DOHH2 (cell line): ENCODE data around the gene OPN1MW3.
"Not testable (repeated sequence)": the region's sequence is repeated elsewhere in the genome, so short reads cannot be mapped to it uniquely, and the experiment has no call there.

ENCODE experiments used
- H3F3A ChIP-seq: fragments of 200-600 bp; sonication (generic), shearing (Covaris generic); 2 replicates; pipeline ENCODE4 v1.6.0; 2016; ENCODE audit warnings: antibody characterized with exemption, mild to moderate bottlenecking; ENCODE audit not compliant: control insufficient read depth, insufficient read depth
- H3K27ac ChIP-seq: fragments of 200-600 bp; sonication (generic); 2 replicates; pipeline ENCODE4 v1.5.1; 2014; ENCODE audit warnings: low read depth, mild to moderate bottlenecking, low read length, moderate library complexity
- H3K27me3 ChIP-seq: fragments of 200-600 bp; sonication (generic); 2 replicates; pipeline ENCODE4 v1.6.1; 2014; ENCODE audit warnings: mild to moderate bottlenecking, low read length, mixed read lengths; ENCODE audit not compliant: control insufficient read depth
- H3K36me3 ChIP-seq: fragments of 200-600 bp; sonication (generic); 2 replicates; pipeline ENCODE4 v1.6.1; 2014; ENCODE audit warnings: mild to moderate bottlenecking, low read length, moderate library complexity, mixed read lengths; ENCODE audit not compliant: control insufficient read depth
- H3K4me1 ChIP-seq: fragments of 200-600 bp; sonication (generic); 2 replicates; pipeline ENCODE4 v1.6.1; 2014; ENCODE audit warnings: mild to moderate bottlenecking, low read length, mixed read lengths; ENCODE audit not compliant: control insufficient read depth
- H3K4me2 ChIP-seq: fragments of 200-600 bp; sonication (generic); 2 replicates; pipeline ENCODE4 v1.6.0; 2014; ENCODE audit warnings: mild to moderate bottlenecking, low read length, moderate library complexity
- H3K4me3 ChIP-seq: fragments of 200-600 bp; sonication (generic); 2 replicates; pipeline ENCODE4 v1.5.1; 2014; ENCODE audit warnings: mild to moderate bottlenecking, low read length, mixed read lengths
- H3K79me2 ChIP-seq: fragments of 200-600 bp; sonication (generic); 2 replicates; pipeline ENCODE4 v1.6.1; 2014; ENCODE audit warnings: mild to moderate bottlenecking, low read length, mixed read lengths; ENCODE audit not compliant: control insufficient read depth
- H3K9me2 ChIP-seq: fragments of 200-600 bp; sonication (generic); replicated peaks from 2 replicates; pipeline ENCODE4 v1.6.1; 2014; ENCODE audit warnings: mild to moderate bottlenecking, low read length, mixed read lengths; ENCODE audit not compliant: control insufficient read depth
- H3K9me3 ChIP-seq: fragments of 200-600 bp; sonication (generic); 2 replicates; pipeline ENCODE4 v1.6.1; 2014; ENCODE audit warnings: antibody characterized with exemption, low read length, mixed read lengths; ENCODE audit not compliant: control insufficient read depth, insufficient read depth
- H4K20me1 ChIP-seq: fragments of 200-600 bp; sonication (generic); 2 replicates; pipeline ENCODE4 v1.6.0; 2014; ENCODE audit warnings: low read depth, mild to moderate bottlenecking, antibody characterized with exemption, low read length, moderate library complexity; ENCODE audit not compliant: control insufficient read depth, insufficient read depth
- CTCF ChIP-seq: fragments of 200-600 bp; sonication (generic); IDR thresholded peaks from one replicate; pipeline ENCODE4 v1.5.1; 2014; ENCODE audit warnings: antibody characterized with exemption, mild to moderate bottlenecking, low read depth, low read length; ENCODE audit not compliant: poor library complexity, severe bottlenecking
- EZH2phosphoT487 ChIP-seq: fragments of 200-600 bp; sonication (generic); IDR thresholded peaks from 2 replicates; pipeline ENCODE4 v1.6.1; 2017; ENCODE audit warnings: borderline replicate concordance, mild to moderate bottlenecking, antibody characterized with exemption, low read length, moderate library complexity, mixed read lengths

The OPN1MW3 gene

GRCh38 chrX:154284489-154285338, 27.3 kb downstream of the OPN1MW3 start:
- not testable (repeated sequence) for H4K20me1 ChIP-seq, H3K79me2 ChIP-seq, H3K9me3 ChIP-seq, H3K9me2 ChIP-seq, H3K4me3 ChIP-seq, H3K27me3 ChIP-seq, H3F3A ChIP-seq, H3K4me1 ChIP-seq, H3K27ac ChIP-seq, H3K36me3 ChIP-seq, H3K4me2 ChIP-seq

GRCh38 chrX:154286406-154286805, 29.0 kb downstream of the OPN1MW3 start:
- H4K20me1 ChIP-seq, H3K9me2 ChIP-seq, H3K79me2 ChIP-seq, H3K27ac ChIP-seq, H3K4me3 ChIP-seq, H3K36me3 ChIP-seq, H3F3A ChIP-seq, H3K4me2 ChIP-seq, H3K4me1 ChIP-seq, H3K27me3 ChIP-seq, H3K9me3 ChIP-seq: not testable (repeated sequence)

GRCh38 chrX:154294791-154295574, 37.6 kb downstream of the OPN1MW3 start, which contains the start of gene TEX28:
TSS of gene TEX28 (minus strand) at chrX:154295124. CDS start at chrX:154292117, 3,007 bp downstream.
- Histone ChIP-seq H3F3A (no peaks in the 10 kb centered on the region), H3K27ac (no peak within 1 kb of the TSS), H3K36me3 (no peaks in the 10 kb centered on the region), H3K9me3 (no peaks in the 10 kb centered on the region), H3K4me3 (no peak within 1 kb of the TSS), H3K79me2 (no peaks in the 10 kb centered on the region), H3K4me1 (peaks cover 11% of the 10 kb centered on the region), H3K27me3 (no peaks in the 10 kb centered on the region), H3K9me2 (no peaks in the 10 kb centered on the region), H3K4me2 (no peak within 1 kb of the TSS), H4K20me1 (no peaks in the 10 kb centered on the region)
- TF ChIP-seq CTCF = no peak
- no peak for TF ChIP-seq EZH2phosphoT487

- Histone ChIP-seq H3K4me3 (no peak within 1 kb of the TSS), H3K27me3 (no peaks in the 10 kb centered on the region), H4K20me1 (no peaks in the 10 kb centered on the region), H3F3A (no peaks in the 10 kb centered on the region), H3K4me1 (peaks cover 11% of the 10 kb centered on the region), H3K27ac (no peak within 1 kb of the TSS), H3K36me3 (no peaks in the 10 kb centered on the region), H3K79me2 (no peaks in the 10 kb centered on the region), H3K9me2 (no peaks in the 10 kb centered on the region), H3K9me3 (no peaks in the 10 kb centered on the region), H3K4me2 (no peak within 1 kb of the TSS)
- TF ChIP-seq CTCF = no peak
- TF ChIP-seq EZH2phosphoT487 = no peak
Measured at GRCh38 chrX:154295664-154296310, 38.4 kb downstream of the OPN1MW3 start, which contains the start of gene TKTL1. TSS of gene TKTL1 (plus strand) at chrX:154295795. CDS start at chrX:154295860, 65 bp downstream.
